Measurements from ENCODE around the gene PRIM1.

DNA sequence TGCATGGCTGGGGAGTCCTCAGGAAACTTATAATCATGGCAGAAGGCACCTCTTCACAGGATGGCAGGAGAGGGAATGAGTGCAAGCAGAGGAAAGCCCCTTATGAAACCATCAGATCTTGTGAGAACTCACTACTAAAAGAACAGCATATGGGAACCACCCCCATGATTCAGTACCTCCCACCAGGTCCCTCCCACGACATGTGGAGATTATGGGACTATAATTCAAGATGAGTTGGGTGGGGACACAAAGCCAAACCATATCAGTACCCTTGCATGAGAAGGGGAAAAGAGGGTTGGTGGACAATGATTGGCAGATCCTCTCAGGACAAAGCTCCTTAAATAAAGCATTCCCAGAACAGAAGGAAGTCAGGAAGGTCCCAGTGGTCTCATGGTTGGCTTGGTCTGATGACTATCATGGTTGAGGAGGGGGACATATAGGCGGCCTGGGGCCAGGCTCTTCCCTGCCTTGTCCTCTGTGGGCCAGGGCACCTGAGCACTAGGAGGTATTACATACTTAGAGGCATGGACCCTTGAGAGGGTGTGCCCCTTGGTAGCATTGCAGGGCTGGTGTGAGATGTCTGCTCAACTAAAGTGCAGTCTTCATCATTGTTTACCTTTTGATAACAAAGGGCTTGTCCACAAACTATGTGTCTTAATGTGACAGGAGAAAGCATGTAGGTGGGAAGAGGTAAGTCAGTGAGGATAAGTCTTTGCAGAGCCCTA is 33.2 kb upstream of the PRIM1 start:
- TF ChIP-seq, protein P1, sequence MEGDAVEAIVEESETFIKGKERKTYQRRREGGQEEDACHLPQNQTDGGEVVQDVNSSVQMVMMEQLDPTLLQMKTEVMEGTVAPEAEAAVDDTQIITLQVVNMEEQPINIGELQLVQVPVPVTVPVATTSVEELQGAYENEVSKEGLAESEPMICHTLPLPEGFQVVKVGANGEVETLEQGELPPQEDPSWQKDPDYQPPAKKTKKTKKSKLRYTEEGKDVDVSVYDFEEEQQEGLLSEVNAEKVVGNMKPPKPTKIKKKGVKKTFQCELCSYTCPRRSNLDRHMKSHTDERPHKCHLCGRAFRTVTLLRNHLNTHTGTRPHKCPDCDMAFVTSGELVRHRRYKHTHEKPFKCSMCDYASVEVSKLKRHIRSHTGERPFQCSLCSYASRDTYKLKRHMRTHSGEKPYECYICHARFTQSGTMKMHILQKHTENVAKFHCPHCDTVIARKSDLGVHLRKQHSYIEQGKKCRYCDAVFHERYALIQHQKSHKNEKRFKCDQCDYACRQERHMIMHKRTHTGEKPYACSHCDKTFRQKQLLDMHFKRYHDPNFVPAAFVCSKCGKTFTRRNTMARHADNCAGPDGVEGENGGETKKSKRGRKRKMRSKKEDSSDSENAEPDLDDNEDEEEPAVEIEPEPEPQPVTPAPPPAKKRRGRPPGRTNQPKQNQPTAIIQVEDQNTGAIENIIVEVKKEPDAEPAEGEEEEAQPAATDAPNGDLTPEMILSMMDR (conservative IDR thresholded peaks at IDR 0.05; ENCODE audit: low read depth, low read length) = no peak
- TF ChIP-seq RAD21 (IDR thresholded peaks at IDR 0.05; ENCODE audit: low read length) = no peak
- TF ChIP-seq CHD1 (IDR thresholded peaks at IDR 0.05; ENCODE audit: low read depth, low read length) = no peak

Measured in IMR-90 (cell line).